Esophagus muscularis mucosa (tissue), 4 donors: ENCODE results near the gene RCOR1. TPM values are rescaled to one million over a fixed set of nuclear protein-coding genes. Genes with fewer than 3 reads are reported as not detected.
"Not testable (repeated sequence)": the region's sequence is repeated elsewhere in the genome, so short reads cannot be mapped to it uniquely, and the experiment has no call there.

ENCODE experiments used
- DNase-seq: peaks from one replicate; pipeline ENCODE4 v3.0.0-alpha.2; 2017; ENCODE audit errors: extremely low spot score
- H3K27ac ChIP-seq, 4 donors: fragments of 200-600 bp; sonication (generic); replicated peaks in 1 of 4; 1 replicate in 3 of 4; 2 replicates in 1 of 4; pipeline ENCODE4 v1.5.1; 2016 to 2019; ENCODE audit warnings: mild to moderate bottlenecking in 1 of 4
- H3K27me3 ChIP-seq, 4 donors: fragments of 200-600 bp; sonication (generic); one replicate each; pipeline versions ENCODE4 v1.5.1 to v1.6.0; 2016 to 2019
- H3K36me3 ChIP-seq, 4 donors: fragments of 200-600 bp; sonication (generic); one replicate each; pipeline ENCODE4 v1.5.1; 2016 to 2019
- H3K4me1 ChIP-seq, 4 donors: fragments of 200-600 bp; sonication (generic); one replicate each; pipeline ENCODE4 v1.5.1; 2016 to 2019
- H3K4me3 ChIP-seq, 4 donors: fragments of 200-600 bp; sonication (generic); 1 replicate in 2 of 4; 2 replicates in 2 of 4; pipeline ENCODE4 v1.5.1; 2016 to 2019; ENCODE audit warnings: mild to moderate bottlenecking in 4 of 4, moderate library complexity in 1 of 4
- H3K9me3 ChIP-seq, 4 donors: fragments of 200-600 bp; sonication (generic); 1 replicate in 3 of 4; 2 replicates in 1 of 4; pipeline ENCODE4 v1.5.1; 2016 to 2019
- EP300 ChIP-seq: sonication (generic); formaldehyde crosslinking; IDR thresholded peaks from one replicate; pipeline ENCODE4 v1.6.1; 2017; ENCODE audit warnings: antibody characterized with exemption
- POLR2A ChIP-seq: fragments of 450-650 bp; IDR thresholded peaks from one replicate; pipeline ENCODE4 v1.6.1; 2017; ENCODE audit warnings: antibody characterized with exemption, moderate library complexity, mild to moderate bottlenecking, low read depth
- POLR2AphosphoS5 ChIP-seq, 2 donors: sonication (generic); formaldehyde crosslinking; IDR thresholded peaks; one replicate each; pipeline ENCODE4 v1.6.1; 2017; ENCODE audit warnings: antibody characterized with exemption in 2 of 2
- WGBS: methylation state at CpG from one replicate; pipeline ENCODE4 v1.1.5; 2018; 5-methylcytosine and 5-hydroxymethylcytosine counted together
- intact Hi-C: fragments of 100-400 bp; cut with DNase I; formaldehyde crosslinking; loops from one replicate; pipeline ENCODE4 v1.15.1; 2023
- total RNA-seq, 4 donors: library from RNA; depleted of rRNA; stranded (reverse); fragments of >200 nt; gene quantifications; one replicate each; pipeline versions ENCODE4 v1.1.0 to v1.2.1, GENCODE V29; 2016
- TF ChIP-seq, protein P1 (sequence below), 3 experiments: fragments of 200-600 bp in 2 of 3; fragments of 450-650 bp in 1 of 3; sonication (generic) in 2 of 3; IDR thresholded peaks; one replicate each; pipeline ENCODE4 v1.5.1; 2017 to 2019; ENCODE audit warnings: antibody characterized with exemption in 3 of 3, mild to moderate bottlenecking in 2 of 3, moderate library complexity in 1 of 3

RCOR1 gene
- total RNA-seq, 4 donors from 2014 or later = 12.9 to 14.8 (median 13.8) TPM

DNA sequence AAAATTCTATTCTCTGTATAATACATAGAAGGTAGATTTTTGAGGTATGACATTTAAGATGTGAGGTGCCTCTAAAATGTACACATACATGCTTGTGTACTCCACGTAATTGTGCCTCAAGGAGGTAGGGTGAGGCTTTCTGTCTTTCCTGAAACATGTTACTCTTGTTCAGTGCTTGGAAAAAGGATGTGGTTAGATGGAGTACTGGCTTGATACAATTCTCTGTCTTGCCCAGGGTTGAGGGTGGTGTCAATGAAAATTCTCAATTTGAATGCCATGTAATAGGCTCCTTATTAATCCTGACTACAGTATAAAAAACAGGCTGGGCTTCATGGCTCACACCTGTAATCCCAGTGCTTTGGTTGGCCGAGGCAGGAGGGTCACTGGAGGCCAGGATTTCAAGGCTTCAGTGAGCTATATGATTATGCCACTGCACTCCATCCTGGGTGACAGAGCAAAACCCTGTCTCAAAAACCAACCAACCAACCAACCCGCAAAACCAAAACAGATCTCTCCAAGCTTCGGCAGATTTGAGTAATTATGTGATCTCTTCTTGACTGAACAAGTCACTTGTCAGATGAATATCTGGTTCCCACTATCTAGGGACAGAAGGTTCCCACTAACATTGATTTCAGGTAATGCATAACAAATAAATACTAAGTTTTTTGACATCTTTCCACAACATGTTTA, 41.6 kb downstream of the RCOR1 start:
- WGBS = 64% methylated on average over 4 of the region's 4 CpGs
- Histone ChIP-seq H3K27me3 (no peaks in the 10 kb centered on the region), H3K9me3 (no peaks in the 10 kb centered on the region), H3K4me1 (peaks cover 8 to 25% (median 18%) of the 10 kb centered on the region in 4 donors), H3K27ac (no peak overlapping the region), H3K4me3 (no peak overlapping the region), H3K36me3 (no peaks in the 10 kb centered on the region)
- no peak for DNase-seq
- intact Hi-C loops = no loop called here
- TF ChIP-seq POLR2A (no peak), POLR2AphosphoS5 (IDR thresholded peaks at IDR 0.05) (no peak)
- TF ChIP-seq, protein P1, sequence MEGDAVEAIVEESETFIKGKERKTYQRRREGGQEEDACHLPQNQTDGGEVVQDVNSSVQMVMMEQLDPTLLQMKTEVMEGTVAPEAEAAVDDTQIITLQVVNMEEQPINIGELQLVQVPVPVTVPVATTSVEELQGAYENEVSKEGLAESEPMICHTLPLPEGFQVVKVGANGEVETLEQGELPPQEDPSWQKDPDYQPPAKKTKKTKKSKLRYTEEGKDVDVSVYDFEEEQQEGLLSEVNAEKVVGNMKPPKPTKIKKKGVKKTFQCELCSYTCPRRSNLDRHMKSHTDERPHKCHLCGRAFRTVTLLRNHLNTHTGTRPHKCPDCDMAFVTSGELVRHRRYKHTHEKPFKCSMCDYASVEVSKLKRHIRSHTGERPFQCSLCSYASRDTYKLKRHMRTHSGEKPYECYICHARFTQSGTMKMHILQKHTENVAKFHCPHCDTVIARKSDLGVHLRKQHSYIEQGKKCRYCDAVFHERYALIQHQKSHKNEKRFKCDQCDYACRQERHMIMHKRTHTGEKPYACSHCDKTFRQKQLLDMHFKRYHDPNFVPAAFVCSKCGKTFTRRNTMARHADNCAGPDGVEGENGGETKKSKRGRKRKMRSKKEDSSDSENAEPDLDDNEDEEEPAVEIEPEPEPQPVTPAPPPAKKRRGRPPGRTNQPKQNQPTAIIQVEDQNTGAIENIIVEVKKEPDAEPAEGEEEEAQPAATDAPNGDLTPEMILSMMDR (IDR thresholded peaks at IDR 0.05) = no peak

- peaks cover under 1 to 27% (median 9%) of the 10 kb centered on the region in 4 donors for H3K4me1 ChIP-seq
- WGBS = 93% methylated on average over 5 of the region's 6 CpGs
- DNase-seq, H3K36me3 ChIP-seq, intact Hi-C loops, H3K27me3 ChIP-seq, H3K9me3 ChIP-seq, H3K27ac ChIP-seq, H3K4me3 ChIP-seq: not testable (repeated sequence)
Measured at GRCh38 chr14:102639611-102640010, 47.2 kb downstream of the RCOR1 start.

DNA sequence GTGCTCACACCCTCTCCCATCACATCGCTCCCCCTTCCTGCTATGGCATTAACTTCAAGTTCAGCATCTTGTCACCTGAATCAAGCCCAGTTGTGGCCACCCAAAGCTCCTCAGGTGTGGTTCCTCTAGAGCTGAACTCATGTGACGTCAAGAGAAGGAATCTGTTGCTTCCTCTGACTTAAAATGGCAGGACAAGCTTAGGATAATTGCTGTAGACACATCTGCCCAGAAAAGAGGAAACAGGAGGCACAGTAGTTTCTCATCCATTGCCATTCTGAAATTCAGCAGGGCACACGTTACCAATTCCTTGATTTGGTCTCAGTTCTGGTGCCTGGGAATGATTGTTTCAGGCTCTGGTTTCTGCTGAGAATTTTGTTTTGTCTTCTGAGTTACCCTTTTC, 52.1 kb downstream of the RCOR1 start:
- Histone ChIP-seq H3K9me3 (no peaks in the 10 kb centered on the region), H3K36me3 (no peaks in the 10 kb centered on the region), H3K27me3 (no peaks in the 10 kb centered on the region), H3K4me1 (peaks cover 9 to 26% (median 17%) of the 10 kb centered on the region in 4 donors), H3K4me3 (no peak overlapping the region), H3K27ac (no peak overlapping the region)
- DNase-seq = no peak
- WGBS = 93% methylated on average over 3 of the region's 3 CpGs
- intact Hi-C loops = no loop called here
- TF ChIP-seq POLR2A (no peak), EP300 (no peak), POLR2AphosphoS5 (IDR thresholded peaks at IDR 0.05) (no peak)
- TF ChIP-seq, protein P1 (IDR thresholded peaks at IDR 0.05) = no peak

DNA sequence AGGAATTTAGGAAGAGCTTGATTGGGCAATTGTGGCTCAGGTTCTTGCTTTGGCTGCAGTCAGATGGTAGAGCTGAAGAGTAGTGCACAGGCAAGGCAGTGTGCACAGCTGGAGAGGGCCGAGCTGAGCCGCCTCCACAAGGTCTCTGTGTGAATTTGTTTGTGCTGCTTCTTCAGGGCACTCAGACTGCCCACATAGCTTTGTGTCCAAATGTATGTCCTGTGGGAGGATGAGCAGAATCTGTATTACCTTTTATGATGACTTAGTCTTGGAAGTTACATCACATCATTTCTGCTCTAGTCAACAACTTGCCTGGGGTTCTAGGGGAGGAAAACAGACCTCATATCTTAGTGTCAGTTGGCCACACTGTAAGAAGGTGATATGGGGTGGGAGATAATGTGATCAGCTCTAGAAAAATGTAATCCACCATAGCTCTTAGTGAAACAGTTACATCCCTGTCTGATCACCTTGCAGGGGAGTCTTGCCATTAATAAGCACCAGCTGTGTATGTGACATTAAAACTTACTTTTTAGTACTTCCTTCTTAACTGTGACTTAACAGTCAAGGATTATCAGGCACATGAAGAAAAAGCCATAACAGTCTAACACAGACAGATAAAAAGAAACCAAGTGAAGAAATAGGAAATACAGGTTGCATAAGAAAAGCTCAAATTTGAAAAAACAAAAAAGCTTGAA, 53.4 kb downstream of the RCOR1 start:
- no peak for TF ChIP-seq EP300
- TF ChIP-seq POLR2AphosphoS5 (IDR thresholded peaks at IDR 0.05) = no peak
- TF ChIP-seq, protein P1 (IDR thresholded peaks at IDR 0.05) = no peak
- no peak for TF ChIP-seq POLR2A
- Histone ChIP-seq H3K27me3 (no peaks in the 10 kb centered on the region), H3K36me3 (no peaks in the 10 kb centered on the region), H3K27ac (no peak overlapping the region), H3K4me3 (no peak overlapping the region), H3K4me1 (peaks cover 9 to 35% (median 17%) of the 10 kb centered on the region in 4 donors), H3K9me3 (no peaks in the 10 kb centered on the region)
- 50% methylated on average over 2 of the region's 2 CpGs for WGBS
- no peak for DNase-seq
- intact Hi-C loops = no loop called here

DNA sequence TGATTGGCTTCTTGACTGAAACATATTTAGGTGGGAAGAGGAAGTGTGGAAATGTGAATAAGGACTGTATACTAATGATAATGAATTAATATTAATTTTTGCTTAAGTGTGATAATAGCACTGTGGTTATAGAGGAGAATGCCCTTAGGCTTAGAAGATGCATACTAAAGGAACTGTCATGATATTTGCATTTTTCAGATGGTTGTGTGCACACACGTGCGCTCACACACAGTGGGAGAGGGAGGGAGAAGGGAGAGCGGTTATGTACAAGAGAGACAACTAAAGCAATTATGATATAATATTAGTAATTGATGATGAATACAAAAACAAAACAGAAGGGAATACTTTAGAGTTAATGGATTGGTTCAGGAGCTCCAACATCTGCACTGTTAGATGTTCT, 54.2 kb downstream of the RCOR1 start:
- Histone ChIP-seq H3K9me3 (no peaks in the 10 kb centered on the region), H3K4me3 (no peak overlapping the region), H3K27me3 (no peaks in the 10 kb centered on the region), H3K4me1 (peaks cover 14 to 36% (median 20%) of the 10 kb centered on the region in 4 donors), H3K27ac (no peak overlapping the region), H3K36me3 (no peaks in the 10 kb centered on the region)
- no peak for DNase-seq
- TF ChIP-seq EP300 (no peak), POLR2AphosphoS5 (IDR thresholded peaks at IDR 0.05) (no peak), POLR2A (no peak)
- TF ChIP-seq, protein P1 (IDR thresholded peaks at IDR 0.05) = no peak
- intact Hi-C loops = no loop called here
- whole genome bisulfite sequencing = 89% methylated on average over 3 of the region's 3 CpGs
